IMR-90 (cell line): Measurements from ENCODE around the gene BOLL.

ENCODE experiments used
- CTCF ChIP-seq: conservative IDR thresholded peaks from 2 replicates; pipeline ENCODE4 v1.5.1; 2012; ENCODE audit warnings: mild to moderate bottlenecking, low read depth, low read length, improper control_type of control experiment
- FOS ChIP-seq: fragments of 150-350 bp; IDR thresholded peaks from 2 replicates; pipeline ENCODE4 v1.6.1; 2016; ENCODE audit warnings: low read depth, low read length
- MAZ ChIP-seq: IDR thresholded peaks from 2 replicates; pipeline ENCODE4 v1.6.1; 2012; ENCODE audit warnings: low read depth, mild to moderate bottlenecking, low read length, improper control_type of control experiment, moderate library complexity, borderline replicate concordance
- MXI1 ChIP-seq: IDR thresholded peaks from 2 replicates; pipeline ENCODE4 v1.6.1; 2012; ENCODE audit warnings: low read depth, mild to moderate bottlenecking, low read length, moderate library complexity, borderline replicate concordance
- POLR2A ChIP-seq: IDR thresholded peaks from 2 replicates; pipeline ENCODE4 v1.6.1; 2012; ENCODE audit warnings: mild to moderate bottlenecking, low read depth, low read length
- RFX5 ChIP-seq: IDR thresholded peaks from 2 replicates; pipeline ENCODE4 v1.8.0; 2012; ENCODE audit warnings: low read depth, mild to moderate bottlenecking, low read length, moderate library complexity
- SMC3 ChIP-seq: fragments of 150-350 bp; IDR thresholded peaks from 2 replicates; pipeline ENCODE4 v1.6.1; 2016; ENCODE audit warnings: low read depth, mild to moderate bottlenecking, antibody characterized with exemption, low read length, moderate library complexity
- TF ChIP-seq, protein P1 (sequence below): fragments of 150-350 bp; IDR thresholded peaks from 2 replicates; pipeline ENCODE4 v1.6.1; 2017; ENCODE audit warnings: mild to moderate bottlenecking, antibody characterized with exemption, low read length, low read depth

DNA sequence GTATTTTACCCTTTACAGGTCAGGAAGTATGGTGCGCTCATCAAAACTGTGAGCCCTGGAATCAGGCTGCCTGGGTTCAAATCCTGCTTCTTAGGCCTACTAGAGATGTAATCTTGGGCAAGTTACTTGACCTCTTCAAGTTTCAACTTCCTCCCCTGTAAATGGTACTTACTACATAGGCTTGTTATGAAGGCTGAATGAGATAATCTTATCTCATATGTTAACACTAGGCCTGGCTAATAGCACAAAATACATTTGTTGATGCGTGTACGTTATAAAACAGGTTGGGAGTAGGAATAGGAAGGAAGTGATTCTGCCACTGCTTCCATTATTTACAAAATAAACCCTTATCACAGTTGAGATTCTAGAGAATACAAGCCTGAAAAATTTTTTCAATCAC lies 108.1 kb downstream of the BOLL start:
- no peak for TF ChIP-seq CTCF
- TF ChIP-seq, protein P1, sequence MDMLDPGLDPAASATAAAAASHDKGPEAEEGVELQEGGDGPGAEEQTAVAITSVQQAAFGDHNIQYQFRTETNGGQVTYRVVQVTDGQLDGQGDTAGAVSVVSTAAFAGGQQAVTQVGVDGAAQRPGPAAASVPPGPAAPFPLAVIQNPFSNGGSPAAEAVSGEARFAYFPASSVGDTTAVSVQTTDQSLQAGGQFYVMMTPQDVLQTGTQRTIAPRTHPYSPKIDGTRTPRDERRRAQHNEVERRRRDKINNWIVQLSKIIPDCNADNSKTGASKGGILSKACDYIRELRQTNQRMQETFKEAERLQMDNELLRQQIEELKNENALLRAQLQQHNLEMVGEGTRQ: no peak
- TF ChIP-seq POLR2A: no peak
- no peak for TF ChIP-seq FOS
- no peak for TF ChIP-seq RFX5
- TF ChIP-seq MXI1: no peak
- TF ChIP-seq MAZ: no peak
- TF ChIP-seq SMC3: no peak
